HUES64 (cell line): ENCODE measurements around the gene STXBP4.

Source experiments
- H3K27ac ChIP-seq: 2 replicates; pipeline ENCODE4 v1.7.0; 2013; ENCODE audit warnings: low read depth, low read length, inconsistent platforms
- H3K27me3 ChIP-seq: 2 replicates; pipeline ENCODE4 v1.6.1; 2013; ENCODE audit warnings: mild to moderate bottlenecking, low read length; ENCODE audit not compliant: insufficient read depth
- H3K36me3 ChIP-seq: 2 replicates; pipeline ENCODE4 v1.6.1; 2013; ENCODE audit warnings: mild to moderate bottlenecking, low read length; ENCODE audit not compliant: insufficient read depth
- H3K4me1 ChIP-seq: 2 replicates; pipeline ENCODE4 v1.6.1; 2013; ENCODE audit warnings: mild to moderate bottlenecking, low read length, moderate library complexity; ENCODE audit not compliant: insufficient read depth
- H3K4me3 ChIP-seq: 2 replicates; pipeline ENCODE4 v1.5.1; 2013; ENCODE audit warnings: mild to moderate bottlenecking, low read length, moderate library complexity
- H3K9ac ChIP-seq: 2 replicates; pipeline ENCODE4 v1.6.1; 2013; ENCODE audit warnings: mild to moderate bottlenecking, low read depth, low read length
- H3K9me3 ChIP-seq: 2 replicates; pipeline ENCODE4 v1.6.1; 2013; ENCODE audit warnings: low read depth, low read length; ENCODE audit not compliant: insufficient read depth
- WGBS: fragments of 150-250, 120-280 bp; methylation state at CpG from one replicate; pipeline ENCODE4 v1.1.7; 2013; ENCODE audit warnings: missing lambda C conversion rate; 5-methylcytosine and 5-hydroxymethylcytosine counted together

STXBP4 gene

GRCh38 chr17:55201308-55201932, 232.9 kb downstream of the STXBP4 start:
- Histone ChIP-seq H3K4me1 (peaks cover 11% of the 10 kb centered on the region; the same call in 1 of the 2 replicates), H3K36me3 (no peaks in the 10 kb centered on the region), H3K27me3 (no peaks in the 10 kb centered on the region), H3K27ac (no peak overlapping the region), H3K9me3 (peaks cover 8% of the 10 kb centered on the region; the same call in 1 of the 2 replicates), H3K4me3 (no peak overlapping the region), H3K9ac (no peak overlapping the region)
- 40% methylated on average over 4 of the region's 5 CpGs for WGBS

- Histone ChIP-seq H3K27me3 (no peaks in the 10 kb centered on the region), H3K9me3 (peaks cover 8% of the 10 kb centered on the region; the same call in 1 of the 2 replicates), H3K9ac (no peak overlapping the region), H3K27ac (no peak overlapping the region), H3K36me3 (no peaks in the 10 kb centered on the region), H3K4me3 (no peak overlapping the region), H3K4me1 (peaks cover 11% of the 10 kb centered on the region; the same call in 1 of the 2 replicates)
- WGBS = 97% methylated on average over 2 of the region's 2 CpGs
Observed at GRCh38 chr17:55202896-55203295, 234.3 kb downstream of the STXBP4 start.

- Histone ChIP-seq H3K9ac (no peak overlapping the region), H3K9me3 (peaks cover 8% of the 10 kb centered on the region; the same call in 1 of the 2 replicates), H3K27ac (no peak overlapping the region), H3K27me3 (no peaks in the 10 kb centered on the region), H3K4me3 (no peak overlapping the region), H3K4me1 (no peaks in the 10 kb centered on the region), H3K36me3 (no peaks in the 10 kb centered on the region)
- WGBS = 70% methylated on average over 3 of the region's 3 CpGs
Observed at GRCh38 chr17:55208078-55208812, 239.7 kb downstream of the STXBP4 start.

- no peak overlapping the region for H3K9ac ChIP-seq
- no peaks in the 10 kb centered on the region for H3K36me3 ChIP-seq
- H3K27me3 ChIP-seq = no peaks in the 10 kb centered on the region
- no peak overlapping the region for H3K4me3 ChIP-seq
- H3K9me3 ChIP-seq = no peaks in the 10 kb centered on the region
- 100% methylated on average over 1 of the region's 1 CpG for WGBS
- no peak overlapping the region for H3K27ac ChIP-seq
- no peaks in the 10 kb centered on the region for H3K4me1 ChIP-seq
Observed at GRCh38 chr17:55210292-55210691, 241.7 kb downstream of the STXBP4 start.

GRCh38 chr17:55212880-55213279, 244.3 kb downstream of the STXBP4 start:
- 87% methylated on average over 5 of the region's 5 CpGs for WGBS
- no peak overlapping the region for H3K27ac ChIP-seq
- H3K27me3 ChIP-seq = no peaks in the 10 kb centered on the region
- no peak overlapping the region for H3K9ac ChIP-seq
- no peaks in the 10 kb centered on the region for H3K4me1 ChIP-seq
- H3K4me3 ChIP-seq = no peak overlapping the region
- no peaks in the 10 kb centered on the region for H3K36me3 ChIP-seq
- H3K9me3 ChIP-seq = no peaks in the 10 kb centered on the region

GRCh38 chr17:55215711-55216110, 247.1 kb downstream of the STXBP4 start:
- no peak overlapping the region for H3K4me3 ChIP-seq
- 95% methylated on average over 3 of the region's 3 CpGs for WGBS
- no peak overlapping the region for H3K9ac ChIP-seq
- no peaks in the 10 kb centered on the region for H3K4me1 ChIP-seq
- H3K27me3 ChIP-seq = no peaks in the 10 kb centered on the region
- no peaks in the 10 kb centered on the region for H3K36me3 ChIP-seq
- H3K9me3 ChIP-seq = no peaks in the 10 kb centered on the region
- H3K27ac ChIP-seq = no peak overlapping the region

GRCh38 chr17:55216888-55217287, 248.3 kb downstream of the STXBP4 start:
- Histone ChIP-seq H3K9ac (no peak overlapping the region), H3K9me3 (no peaks in the 10 kb centered on the region), H3K4me1 (no peaks in the 10 kb centered on the region), H3K4me3 (no peak overlapping the region), H3K27ac (no peak overlapping the region), H3K27me3 (no peaks in the 10 kb centered on the region), H3K36me3 (no peaks in the 10 kb centered on the region)
- WGBS = 94% methylated on average over 2 of the region's 3 CpGs

- no peak overlapping the region for H3K4me3 ChIP-seq
- WGBS = 91% methylated on average over 1 of the region's 1 CpG
- H3K9ac ChIP-seq = no peak overlapping the region
- H3K27me3 ChIP-seq = 0 out of 2 replicates have a peak, but pooled peaks cover 2% of the 10 kb centered on the region
- no peak overlapping the region for H3K27ac ChIP-seq
- H3K36me3 ChIP-seq = no peaks in the 10 kb centered on the region
- H3K4me1 ChIP-seq = no peaks in the 10 kb centered on the region
- H3K9me3 ChIP-seq = no peaks in the 10 kb centered on the region
Observed at GRCh38 chr17:55219459-55219858, 250.9 kb downstream of the STXBP4 start.

- Histone ChIP-seq H3K4me1 (no peaks in the 10 kb centered on the region), H3K9me3 (no peaks in the 10 kb centered on the region), H3K27ac (no peak overlapping the region), H3K4me3 (no peak overlapping the region), H3K9ac (no peak overlapping the region), H3K36me3 (no peaks in the 10 kb centered on the region), H3K27me3 (0 out of 2 replicates have a peak, but pooled peaks cover 2% of the 10 kb centered on the region)
- WGBS = 98% methylated on average over 2 of the region's 3 CpGs
Observed at GRCh38 chr17:55219934-55220333, 251.4 kb downstream of the STXBP4 start.
